ENCODE results near the gene GPR15. TPM values are rescaled to one million over a fixed set of nuclear protein-coding genes. Genes with fewer than 3 reads are reported as not detected.

GPR15 gene
- polyA plus RNA-seq, 1 donor from 2014 or later, result not detected

DNA sequence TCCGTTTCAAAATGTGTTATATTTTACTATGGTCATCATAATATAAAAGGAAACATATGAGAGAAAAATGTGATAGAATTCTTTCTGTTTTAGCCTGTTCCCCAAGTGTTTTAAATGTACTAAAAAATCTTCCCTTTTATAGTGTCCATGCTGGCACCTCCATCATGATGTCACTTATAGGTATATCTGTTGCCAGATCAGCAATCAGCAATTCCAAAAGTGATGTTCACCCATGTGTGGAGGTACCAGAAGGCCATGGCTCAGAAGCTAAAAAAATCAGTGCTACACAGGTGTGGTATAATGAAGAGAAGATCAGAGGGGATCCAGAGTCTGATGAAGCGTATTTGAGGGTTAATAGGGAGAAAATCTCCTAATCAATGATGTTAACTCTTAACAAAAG is 1.1 kb upstream of the GPR15 start:
- H2AFZ ChIP-seq (ENCODE audit: low read depth, low read length), result no peak overlapping the region
- H3K9me2 ChIP-seq (ENCODE audit: insufficient read depth, low read length), result no peaks in the 10 kb centered on the region
- no peak overlapping the region for H3K4me3 ChIP-seq (ENCODE audit: low read length)
- H3K79me2 ChIP-seq (replicated peaks; ENCODE audit: insufficient read depth, low read length), result no peaks in the 10 kb centered on the region
- H3K4me2 ChIP-seq (ENCODE audit: low read length), result no peak overlapping the region
- no peaks in the 10 kb centered on the region for H3K36me3 ChIP-seq (ENCODE audit: insufficient read depth, low read length)
- no peaks in the 10 kb centered on the region for H3K27me3 ChIP-seq (ENCODE audit: insufficient read depth, low read depth, low read length)
- no peaks in the 10 kb centered on the region for H3K9me3 ChIP-seq (ENCODE audit: low read length)
- no peak overlapping the region for H3K9ac ChIP-seq (ENCODE audit: low read length)
- no peak overlapping the region for H3K27ac ChIP-seq (ENCODE audit: low read length)
- no peak for TF ChIP-seq SMC3 (conservative IDR thresholded peaks at IDR 0.05; ENCODE audit: poor library complexity)
- no peak for TF ChIP-seq CTCF (IDR thresholded peaks at IDR 0.05; ENCODE audit: poor library complexity, severe bottlenecking)
- no peak for TF ChIP-seq POLR2AphosphoS5 (IDR thresholded peaks at IDR 0.05)
- no peak for TF ChIP-seq EP300 (conservative IDR thresholded peaks at IDR 0.05; ENCODE audit: poor library complexity, severe bottlenecking)
- no peak for TF ChIP-seq EZH2 (IDR thresholded peaks at IDR 0.05; ENCODE audit: borderline replicate concordance, insufficient read depth, low read length, poor library complexity, severe bottlenecking)
- no peak for TF ChIP-seq REST (IDR thresholded peaks at IDR 0.05; ENCODE audit: borderline replicate concordance)
- TF ChIP-seq TAF1 (IDR thresholded peaks at IDR 0.05; ENCODE audit: low read depth), result no peak
- TF ChIP-seq RAD21 (conservative IDR thresholded peaks at IDR 0.05), result no peak
- TF ChIP-seq MXI1 (conservative IDR thresholded peaks at IDR 0.05; ENCODE audit: poor library complexity, severe bottlenecking), result no peak
- H3F3A ChIP-seq (ENCODE audit: insufficient read depth, low read length, poor library complexity, severe bottlenecking), result no peaks in the 10 kb centered on the region
- H4K20me1 ChIP-seq (ENCODE audit: insufficient read depth), result no peaks in the 10 kb centered on the region

DNA sequence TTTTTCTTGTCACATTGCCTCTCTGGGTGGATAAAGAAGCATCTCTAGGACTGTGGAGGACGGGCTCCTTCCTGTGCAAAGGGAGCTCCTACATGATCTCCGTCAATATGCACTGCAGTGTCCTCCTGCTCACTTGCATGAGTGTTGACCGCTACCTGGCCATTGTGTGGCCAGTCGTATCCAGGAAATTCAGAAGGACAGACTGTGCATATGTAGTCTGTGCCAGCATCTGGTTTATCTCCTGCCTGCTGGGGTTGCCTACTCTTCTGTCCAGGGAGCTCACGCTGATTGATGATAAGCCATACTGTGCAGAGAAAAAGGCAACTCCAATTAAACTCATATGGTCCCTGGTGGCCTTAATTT is 478 bp downstream of the GPR15 start:
- Histone ChIP-seq H3K9me2 (ENCODE audit: insufficient read depth, low read length) (no peaks in the 10 kb centered on the region), H2AFZ (ENCODE audit: low read depth, low read length) (no peak overlapping the region), H3K4me3 (ENCODE audit: low read length) (no peak overlapping the region), H3K27me3 (ENCODE audit: insufficient read depth, low read depth, low read length) (no peaks in the 10 kb centered on the region), H3K9ac (ENCODE audit: low read length) (no peak overlapping the region), H3F3A (ENCODE audit: insufficient read depth, low read length, poor library complexity, severe bottlenecking) (no peaks in the 10 kb centered on the region), H3K9me3 (ENCODE audit: low read length) (no peaks in the 10 kb centered on the region), H3K36me3 (ENCODE audit: insufficient read depth, low read length) (no peaks in the 10 kb centered on the region), H4K20me1 (ENCODE audit: insufficient read depth) (no peaks in the 10 kb centered on the region), H3K79me2 (replicated peaks; ENCODE audit: insufficient read depth, low read length) (no peaks in the 10 kb centered on the region), H3K4me2 (ENCODE audit: low read length) (no peak overlapping the region), H3K27ac (ENCODE audit: low read length) (no peak overlapping the region)
- TF ChIP-seq REST (IDR thresholded peaks at IDR 0.05; ENCODE audit: borderline replicate concordance), result no peak
- no peak for TF ChIP-seq RAD21 (conservative IDR thresholded peaks at IDR 0.05)
- no peak for TF ChIP-seq TAF1 (IDR thresholded peaks at IDR 0.05; ENCODE audit: low read depth)
- TF ChIP-seq SMC3 (conservative IDR thresholded peaks at IDR 0.05; ENCODE audit: poor library complexity), result no peak
- TF ChIP-seq EZH2 (IDR thresholded peaks at IDR 0.05; ENCODE audit: borderline replicate concordance, insufficient read depth, low read length, poor library complexity, severe bottlenecking), result no peak
- no peak for TF ChIP-seq EP300 (conservative IDR thresholded peaks at IDR 0.05; ENCODE audit: poor library complexity, severe bottlenecking)
- no peak for TF ChIP-seq MXI1 (conservative IDR thresholded peaks at IDR 0.05; ENCODE audit: poor library complexity, severe bottlenecking)
- no peak for TF ChIP-seq CTCF (IDR thresholded peaks at IDR 0.05; ENCODE audit: poor library complexity, severe bottlenecking)
- TF ChIP-seq POLR2AphosphoS5 (IDR thresholded peaks at IDR 0.05), result no peak
